ENCODE measurements around the gene TMPRSS2.
A peak's percentile ranks its signal among the peaks of the same experiment; 100 is the strongest.

TMPRSS2 gene

DNA sequence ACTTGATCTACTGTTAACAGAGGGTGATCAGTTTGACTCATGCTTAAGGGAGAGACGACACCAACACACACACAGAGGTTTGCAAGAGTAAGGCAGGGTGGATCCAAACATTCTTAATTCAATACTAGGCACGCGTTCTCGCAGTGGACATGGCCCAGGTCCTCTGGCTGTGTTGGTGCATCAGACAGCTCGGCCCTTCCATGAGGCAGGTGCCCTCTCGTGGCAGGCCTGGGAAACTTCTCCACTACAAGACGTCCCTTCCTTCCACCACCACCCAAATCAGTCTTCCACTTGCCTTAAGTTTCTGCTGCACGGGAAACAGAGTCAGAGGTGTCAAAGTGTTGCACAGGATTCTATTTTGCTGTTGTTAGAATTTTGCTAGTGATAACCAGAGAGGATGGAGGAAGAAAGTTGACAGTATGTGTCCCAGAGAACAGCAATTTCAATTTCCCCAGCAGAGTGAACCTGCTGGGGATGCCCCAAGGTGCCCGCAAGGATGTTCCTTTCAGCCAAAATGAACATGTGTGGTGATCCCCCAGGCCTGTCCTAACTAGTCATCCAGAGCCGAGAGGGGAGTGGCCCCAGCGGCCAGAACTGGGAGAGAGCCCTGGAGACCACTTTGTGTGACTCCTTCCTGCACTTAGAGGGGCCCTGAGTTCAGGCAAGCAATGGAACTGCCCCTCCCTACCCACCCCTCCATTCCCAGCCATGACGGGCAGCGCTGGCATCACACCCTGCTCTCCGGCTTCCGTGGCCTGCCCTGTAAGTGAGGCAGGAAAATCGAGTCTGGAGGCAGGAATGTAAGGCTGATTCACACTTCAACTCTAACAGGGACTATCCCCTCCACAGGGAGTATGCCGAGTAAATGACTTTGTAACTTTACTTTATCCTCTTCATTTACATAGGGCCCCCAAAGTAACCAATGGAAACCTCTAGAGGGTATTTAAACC is 47.1 kb downstream of the TMPRSS2 start:
- H3K4me3 ChIP-seq (ENCODE audit: low read depth, low read length), result no peak overlapping the region
- TF ChIP-seq, protein P1, sequence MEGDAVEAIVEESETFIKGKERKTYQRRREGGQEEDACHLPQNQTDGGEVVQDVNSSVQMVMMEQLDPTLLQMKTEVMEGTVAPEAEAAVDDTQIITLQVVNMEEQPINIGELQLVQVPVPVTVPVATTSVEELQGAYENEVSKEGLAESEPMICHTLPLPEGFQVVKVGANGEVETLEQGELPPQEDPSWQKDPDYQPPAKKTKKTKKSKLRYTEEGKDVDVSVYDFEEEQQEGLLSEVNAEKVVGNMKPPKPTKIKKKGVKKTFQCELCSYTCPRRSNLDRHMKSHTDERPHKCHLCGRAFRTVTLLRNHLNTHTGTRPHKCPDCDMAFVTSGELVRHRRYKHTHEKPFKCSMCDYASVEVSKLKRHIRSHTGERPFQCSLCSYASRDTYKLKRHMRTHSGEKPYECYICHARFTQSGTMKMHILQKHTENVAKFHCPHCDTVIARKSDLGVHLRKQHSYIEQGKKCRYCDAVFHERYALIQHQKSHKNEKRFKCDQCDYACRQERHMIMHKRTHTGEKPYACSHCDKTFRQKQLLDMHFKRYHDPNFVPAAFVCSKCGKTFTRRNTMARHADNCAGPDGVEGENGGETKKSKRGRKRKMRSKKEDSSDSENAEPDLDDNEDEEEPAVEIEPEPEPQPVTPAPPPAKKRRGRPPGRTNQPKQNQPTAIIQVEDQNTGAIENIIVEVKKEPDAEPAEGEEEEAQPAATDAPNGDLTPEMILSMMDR (IDR thresholded peaks at IDR 0.05; ENCODE audit: low read depth, low read length), result peak; percentile 64

DNA sequence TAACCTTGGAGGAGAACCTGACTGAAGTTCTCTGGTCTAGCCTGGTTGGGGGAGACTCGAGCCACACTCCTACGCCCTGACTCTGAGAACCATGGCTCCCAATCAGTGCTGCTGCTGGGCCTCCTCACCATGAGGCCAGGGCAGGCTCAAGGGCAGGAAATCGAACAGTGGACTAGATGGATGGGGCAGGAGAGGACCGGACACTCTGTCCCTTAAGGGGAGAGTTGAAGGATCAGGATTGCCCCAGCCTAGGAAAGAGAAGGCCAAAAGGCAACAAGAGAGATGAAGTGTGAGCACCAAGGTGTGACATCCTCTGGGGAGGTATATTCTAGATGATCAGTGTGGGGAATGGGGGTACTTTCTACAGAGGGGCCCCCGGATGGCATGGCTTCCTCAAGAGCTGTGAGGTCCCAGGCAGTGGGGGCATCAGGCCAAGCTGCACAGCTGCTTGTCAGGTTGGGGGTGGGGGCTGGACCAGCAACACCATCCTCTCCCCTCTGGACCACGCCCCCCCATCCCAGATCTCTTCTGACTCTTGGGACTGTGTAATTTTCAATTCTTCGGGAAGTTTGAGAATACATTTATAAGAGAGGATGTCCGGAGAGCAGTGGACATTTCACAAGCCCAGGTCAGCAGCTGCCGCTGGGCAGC is 47.9 kb downstream of the TMPRSS2 start:
- TF ChIP-seq, protein P1 (IDR thresholded peaks at IDR 0.05; ENCODE audit: low read depth, low read length), result no peak

GRCh38 chr21:41458559-41458958 is 49.4 kb downstream of the TMPRSS2 start:
- TF ChIP-seq, protein P1 (IDR thresholded peaks at IDR 0.05; ENCODE audit: low read depth, low read length), result no peak
- H3K4me3 ChIP-seq (ENCODE audit: low read depth, low read length), result no peak overlapping the region

More for the DNA sequence above, 47.9 kb downstream of the TMPRSS2 start:
- no peak overlapping the region for H3K4me3 ChIP-seq (ENCODE audit: low read depth, low read length)

DNA sequence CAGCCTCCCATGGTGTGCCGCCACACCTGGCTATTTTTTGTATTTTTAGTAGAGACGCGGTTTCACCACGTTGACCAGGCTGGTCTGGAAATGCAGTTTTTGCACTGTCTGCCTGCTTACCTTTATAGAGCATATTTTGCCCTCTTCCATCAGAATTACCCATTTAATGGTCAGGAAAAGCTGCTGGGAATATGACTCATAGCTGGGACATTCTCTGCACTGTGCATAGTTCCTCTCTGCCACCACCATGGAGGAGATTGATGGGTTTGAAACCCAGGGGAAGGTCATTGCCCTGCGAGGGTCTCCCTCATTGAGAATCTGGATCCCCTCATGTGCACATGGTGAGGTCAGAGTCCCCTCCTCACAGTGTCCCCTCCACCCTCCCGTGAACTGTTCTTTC is 49.8 kb downstream of the TMPRSS2 start:
- H3K4me3 ChIP-seq (ENCODE audit: low read depth, low read length), result no peak overlapping the region
- TF ChIP-seq, protein P1 (IDR thresholded peaks at IDR 0.05; ENCODE audit: low read depth, low read length), result no peak

GRCh38 chr21:41453761-41454160 is 54.2 kb downstream of the TMPRSS2 start:
- H3K4me3 ChIP-seq (ENCODE audit: low read depth, low read length), result no peak overlapping the region
- TF ChIP-seq, protein P1 (IDR thresholded peaks at IDR 0.05; ENCODE audit: low read depth, low read length), result no peak

DNA sequence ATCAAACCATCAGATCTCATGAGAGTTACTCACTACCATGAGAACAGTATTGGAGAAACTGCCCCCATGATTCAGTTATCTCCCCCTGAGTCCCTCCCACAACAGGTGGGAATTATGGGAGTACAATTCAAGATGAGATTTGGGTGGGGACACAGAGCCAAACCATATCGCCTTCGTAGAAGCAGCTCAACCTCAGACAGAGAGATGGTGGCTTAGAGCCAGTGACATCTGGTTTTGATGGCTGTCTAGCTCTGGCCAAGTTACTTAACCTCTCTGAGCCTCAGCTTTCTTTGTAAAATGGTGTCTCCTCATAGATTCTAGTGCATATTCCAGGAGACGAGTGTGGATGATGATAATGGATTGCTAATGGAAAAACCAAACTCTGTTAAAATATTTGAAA is 54.8 kb downstream of the TMPRSS2 start:
- TF ChIP-seq, protein P1 (IDR thresholded peaks at IDR 0.05; ENCODE audit: low read depth, low read length), result no peak
- H3K4me3 ChIP-seq (ENCODE audit: low read depth, low read length), result no peak overlapping the region

Data from WI38 (cell line).